Neural progenitor cell (in vitro differentiated cells): ENCODE results near the gene PEF1. TPM values are rescaled to one million over a fixed set of nuclear protein-coding genes. Genes with fewer than 3 reads are reported as not detected.

Experiments
- DNase-seq: peaks from one replicate; pipeline ENCODE4 v3.0.0-alpha.2; 2016; ENCODE audit warnings: low spot score
- H2AFZ ChIP-seq: fragments of 200-600 bp; sonication (generic); replicated peaks from 2 replicates; pipeline ENCODE4 v1.6.1; 2016; ENCODE audit warnings: antibody characterized with exemption
- H3F3A ChIP-seq: fragments of 200-600 bp; sonication (generic); 2 replicates; pipeline ENCODE4 v1.6.1; 2016; ENCODE audit warnings: antibody characterized with exemption, low read depth
- H3K27ac ChIP-seq: fragments of 200-600 bp; sonication (generic); 2 replicates; pipeline ENCODE4 v1.5.1; 2016; ENCODE audit warnings: mild to moderate bottlenecking
- H3K27me3 ChIP-seq: fragments of 200-600 bp; sonication (generic); 2 replicates; pipeline ENCODE4 v1.6.1; 2016; ENCODE audit warnings: mild to moderate bottlenecking, moderate library complexity
- H3K36me3 ChIP-seq: fragments of 200-600 bp; sonication (generic); 2 replicates; pipeline ENCODE4 v1.5.1; 2016
- H3K4me1 ChIP-seq: fragments of 200-600 bp; sonication (generic); 2 replicates; pipeline ENCODE4 v1.6.1; 2016; ENCODE audit warnings: mixed run types
- H3K4me2 ChIP-seq: fragments of 200-600 bp; sonication (generic); 2 replicates; pipeline ENCODE4 v1.6.1; 2016
- H3K4me3 ChIP-seq: fragments of 200-600 bp; sonication (generic); 2 replicates; pipeline ENCODE4 v1.5.1; 2016
- H3K79me2 ChIP-seq: fragments of 200-600 bp; sonication (generic); 2 replicates; pipeline ENCODE4 v1.6.1; 2016; ENCODE audit warnings: low read depth
- H3K9ac ChIP-seq: fragments of 200-600 bp; sonication (generic); 2 replicates; pipeline ENCODE4 v1.6.1; 2016
- H3K9me3 ChIP-seq: fragments of 200-600 bp; sonication (generic); 2 replicates; pipeline ENCODE4 v1.5.1; 2016; ENCODE audit warnings: low read depth
- H4K20me1 ChIP-seq: fragments of 200-600 bp; sonication (generic); 2 replicates; pipeline ENCODE4 v1.6.1; 2016; ENCODE audit warnings: low read depth
- H3K27ac Mint-ChIP-seq: 3 replicates; pipeline ENCODE4 v1.8.0; 2021; ENCODE audit warnings: mixed read lengths
- H3K27me3 Mint-ChIP-seq: 2 replicates; pipeline ENCODE4 v1.8.0; 2022; ENCODE audit warnings: low read depth, mild to moderate bottlenecking, inconsistent platforms, moderate library complexity, mixed read lengths; ENCODE audit not compliant: insufficient read depth
- H3K36me3 Mint-ChIP-seq: 3 replicates; pipeline ENCODE4 v1.8.0; 2021; ENCODE audit warnings: mixed read lengths
- H3K4me1 Mint-ChIP-seq: 3 replicates; pipeline ENCODE4 v1.8.0; 2021; ENCODE audit warnings: mixed read lengths
- H3K4me3 Mint-ChIP-seq: 3 replicates; pipeline ENCODE4 v1.8.0; 2021; ENCODE audit warnings: mild to moderate bottlenecking, moderate library complexity, mixed read lengths
- H3K9me3 Mint-ChIP-seq: 3 replicates; pipeline ENCODE4 v1.8.0; 2020; ENCODE audit warnings: mixed read lengths
- EZH2 ChIP-seq: fragments of 200-600 bp; sonication (generic); IDR thresholded peaks from 2 replicates; pipeline ENCODE4 v1.6.1; 2017; ENCODE audit warnings: antibody characterized with exemption, mild to moderate bottlenecking, moderate library complexity
- EZH2phosphoT487 ChIP-seq: fragments of 200-600 bp; sonication (generic); IDR thresholded peaks from 2 replicates; pipeline ENCODE4 v1.6.1; 2017; ENCODE audit warnings: antibody characterized with exemption
- total RNA-seq: library from RNA; depleted of rRNA; stranded (reverse); fragments of >200 nt; gene quantifications from 2 replicates; pipeline ENCODE4 v1.2.3, GENCODE V29; 2015; ENCODE audit warnings: low replicate concordance
- TF ChIP-seq, protein P1 (sequence below): fragments of 200-600 bp; sonication (generic); IDR thresholded peaks from 2 replicates; pipeline ENCODE4 v1.5.1; 2017; ENCODE audit warnings: antibody characterized with exemption, mild to moderate bottlenecking

Gene PEF1
- total RNA-seq, 1 donor from 2014 or later, result 30.7 TPM

DNA sequence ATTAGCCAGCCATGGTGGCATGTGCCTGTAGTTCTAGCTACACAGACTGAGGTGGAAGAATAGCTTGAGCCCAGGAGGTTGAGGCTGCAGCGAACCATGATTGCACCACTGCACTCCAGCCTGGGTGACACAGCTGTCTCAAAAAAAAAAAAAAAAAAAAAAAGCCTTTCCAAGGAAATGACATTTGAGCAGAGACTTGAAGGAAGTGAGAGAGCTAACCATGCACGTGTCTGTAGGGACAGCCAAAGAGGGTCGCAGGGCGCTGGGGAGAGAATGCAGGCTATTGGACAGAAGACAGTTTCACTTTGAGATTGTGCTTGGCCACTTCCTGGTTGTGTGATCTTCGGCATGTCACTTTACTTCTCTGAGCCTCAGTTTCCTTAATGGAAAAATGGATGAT, 20.4 kb downstream of the PEF1 start:
- H3K27me3 ChIP-seq, result no peaks in the 10 kb centered on the region
- H3K79me2 ChIP-seq, result no peaks in the 10 kb centered on the region
- no peaks in the 10 kb centered on the region for H3K9me3 ChIP-seq
- H3K27me3 Mint-ChIP-seq, result peaks cover 4% of the 10 kb centered on the region
- H3K4me1 Mint-ChIP-seq, result peaks cover 17% of the 10 kb centered on the region
- no peaks in the 10 kb centered on the region for H3K4me1 ChIP-seq
- H3F3A ChIP-seq, result no peaks in the 10 kb centered on the region
- TF ChIP-seq EZH2phosphoT487 (no peak), EZH2 (no peak)
- TF ChIP-seq, protein P1, sequence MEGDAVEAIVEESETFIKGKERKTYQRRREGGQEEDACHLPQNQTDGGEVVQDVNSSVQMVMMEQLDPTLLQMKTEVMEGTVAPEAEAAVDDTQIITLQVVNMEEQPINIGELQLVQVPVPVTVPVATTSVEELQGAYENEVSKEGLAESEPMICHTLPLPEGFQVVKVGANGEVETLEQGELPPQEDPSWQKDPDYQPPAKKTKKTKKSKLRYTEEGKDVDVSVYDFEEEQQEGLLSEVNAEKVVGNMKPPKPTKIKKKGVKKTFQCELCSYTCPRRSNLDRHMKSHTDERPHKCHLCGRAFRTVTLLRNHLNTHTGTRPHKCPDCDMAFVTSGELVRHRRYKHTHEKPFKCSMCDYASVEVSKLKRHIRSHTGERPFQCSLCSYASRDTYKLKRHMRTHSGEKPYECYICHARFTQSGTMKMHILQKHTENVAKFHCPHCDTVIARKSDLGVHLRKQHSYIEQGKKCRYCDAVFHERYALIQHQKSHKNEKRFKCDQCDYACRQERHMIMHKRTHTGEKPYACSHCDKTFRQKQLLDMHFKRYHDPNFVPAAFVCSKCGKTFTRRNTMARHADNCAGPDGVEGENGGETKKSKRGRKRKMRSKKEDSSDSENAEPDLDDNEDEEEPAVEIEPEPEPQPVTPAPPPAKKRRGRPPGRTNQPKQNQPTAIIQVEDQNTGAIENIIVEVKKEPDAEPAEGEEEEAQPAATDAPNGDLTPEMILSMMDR, result no peak
- DNase-seq, result no peak
- H3K4me3 ChIP-seq, result no peak overlapping the region
- no peak overlapping the region for H3K27ac ChIP-seq
- no peak overlapping the region for H3K27ac Mint-ChIP-seq
- H3K4me3 Mint-ChIP-seq, result no peak overlapping the region
- H3K4me2 ChIP-seq, result no peak overlapping the region
- H3K9ac ChIP-seq, result no peak overlapping the region
- no peak overlapping the region for H2AFZ ChIP-seq
- peaks cover 3% of the 10 kb centered on the region for H3K36me3 Mint-ChIP-seq
- no peaks in the 10 kb centered on the region for H4K20me1 ChIP-seq
- H3K36me3 ChIP-seq, result no peaks in the 10 kb centered on the region
- no peaks in the 10 kb centered on the region for H3K9me3 Mint-ChIP-seq

DNA sequence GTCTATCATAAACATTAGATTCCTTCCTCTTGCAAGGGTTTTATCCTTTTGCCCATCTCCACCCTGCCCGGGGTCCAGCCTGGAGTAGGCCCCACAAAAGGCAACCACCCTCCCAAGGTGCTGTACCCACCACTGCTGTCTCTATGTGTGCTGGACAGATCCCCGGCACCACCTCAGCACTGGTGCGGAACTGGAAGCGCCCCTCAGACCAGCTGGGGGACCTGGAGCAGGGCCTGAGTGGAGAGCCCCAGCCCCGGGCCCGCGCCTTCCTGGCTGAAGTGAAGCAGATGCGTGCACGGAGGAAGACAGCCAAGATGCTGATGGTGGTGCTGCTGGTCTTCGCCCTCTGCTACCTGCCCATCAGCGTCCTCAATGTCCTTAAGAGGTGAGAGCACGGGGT, 21.3 kb downstream of the PEF1 start:
- no peak for DNase-seq
- H3K79me2 ChIP-seq, result no peaks in the 10 kb centered on the region
- TF ChIP-seq EZH2 (no peak), EZH2phosphoT487 (no peak)
- TF ChIP-seq, protein P1, result no peak
- H3K27me3 ChIP-seq, result peaks cover 9% of the 10 kb centered on the region
- H3K9me3 Mint-ChIP-seq, result no peaks in the 10 kb centered on the region
- H3K9ac ChIP-seq, result no peak overlapping the region
- peaks cover 8% of the 10 kb centered on the region for H3K27me3 Mint-ChIP-seq
- H4K20me1 ChIP-seq, result no peaks in the 10 kb centered on the region
- no peak overlapping the region for H3K27ac ChIP-seq
- no peak overlapping the region for H3K27ac Mint-ChIP-seq
- peaks cover 17% of the 10 kb centered on the region for H3K4me1 Mint-ChIP-seq
- no peak overlapping the region for H2AFZ ChIP-seq
- no peak overlapping the region for H3K4me2 ChIP-seq
- H3K36me3 ChIP-seq, result no peaks in the 10 kb centered on the region
- no peaks in the 10 kb centered on the region for H3F3A ChIP-seq
- H3K9me3 ChIP-seq, result no peaks in the 10 kb centered on the region
- no peak overlapping the region for H3K4me3 ChIP-seq
- no peaks in the 10 kb centered on the region for H3K4me1 ChIP-seq
- no peak overlapping the region for H3K4me3 Mint-ChIP-seq
- peaks cover 3% of the 10 kb centered on the region for H3K36me3 Mint-ChIP-seq

DNA sequence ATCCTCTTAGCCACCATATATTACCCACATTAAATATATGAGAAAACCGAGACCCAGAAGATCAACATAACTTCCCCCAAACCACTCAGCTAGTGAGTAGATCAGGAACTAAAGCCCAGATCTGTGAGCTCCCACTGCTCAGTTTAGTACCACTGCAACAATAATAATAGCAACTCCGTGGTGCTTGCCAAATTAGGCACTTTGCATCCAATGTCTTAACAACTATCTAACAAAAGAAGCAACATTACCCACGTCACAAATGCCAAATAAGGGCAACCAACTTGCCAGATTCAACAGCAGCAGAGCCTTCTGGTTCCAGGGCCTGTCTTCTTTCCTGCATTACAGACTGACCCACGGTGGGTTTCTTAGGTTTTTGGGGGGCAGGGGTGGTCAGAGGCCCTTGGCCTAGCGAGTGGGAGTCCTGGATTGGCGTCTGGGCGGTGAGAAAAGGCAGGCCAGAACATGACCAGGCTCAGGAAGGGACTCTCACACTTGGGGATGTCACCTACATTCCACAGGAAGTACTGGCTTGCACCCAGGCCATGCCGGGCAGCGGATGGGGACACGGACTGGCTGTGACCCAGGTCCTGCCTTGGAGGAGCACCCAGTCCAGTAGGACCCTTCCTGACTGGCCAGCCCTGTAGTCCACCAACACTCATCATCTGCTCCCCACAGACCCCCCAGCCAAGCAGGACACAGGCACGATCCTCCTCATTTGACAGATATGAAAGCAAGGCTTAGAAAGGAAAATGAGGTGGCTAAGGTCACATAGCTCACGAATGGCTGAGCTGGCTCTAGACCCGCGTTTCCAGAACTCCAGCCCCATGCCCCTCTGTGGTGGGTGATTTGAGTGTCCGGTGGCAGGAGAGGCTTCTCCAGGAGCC, 22.6 kb downstream of the PEF1 start:
- Histone ChIP-seq H3K79me2 (no peaks in the 10 kb centered on the region), H4K20me1 (no peaks in the 10 kb centered on the region), H2AFZ (no peak overlapping the region), H3K4me3 (no peak overlapping the region), H3K4me1 (no peaks in the 10 kb centered on the region), H3F3A (no peaks in the 10 kb centered on the region), H3K36me3 (no peaks in the 10 kb centered on the region), H3K9ac (no peak overlapping the region), H3K9me3 (no peaks in the 10 kb centered on the region), H3K27me3 (peaks cover 21% of the 10 kb centered on the region), H3K27ac (no peak overlapping the region), H3K4me2 (no peak overlapping the region)
- no peaks in the 10 kb centered on the region for H3K9me3 Mint-ChIP-seq
- peaks cover 17% of the 10 kb centered on the region for H3K4me1 Mint-ChIP-seq
- peaks cover 8% of the 10 kb centered on the region for H3K27me3 Mint-ChIP-seq
- DNase-seq, result no peak
- no peak overlapping the region for H3K4me3 Mint-ChIP-seq
- TF ChIP-seq EZH2, result no peak
- TF ChIP-seq, protein P1, result no peak
- TF ChIP-seq EZH2phosphoT487, result no peak
- H3K27ac Mint-ChIP-seq, result no peak overlapping the region
- peaks cover 3% of the 10 kb centered on the region for H3K36me3 Mint-ChIP-seq
